Tibial nerve (tissue), 4 donors: ENCODE data around the gene NINL. TPM values are rescaled to one million over a fixed set of nuclear protein-coding genes. Genes with fewer than 3 reads are reported as not detected.
"Not testable (repeated sequence)": the region's sequence is repeated elsewhere in the genome, so short reads cannot be mapped to it uniquely, and the experiment has no call there.

ENCODE experiments used
- DNase-seq, 2 donors: peaks; one replicate each; pipeline ENCODE4 v3.0.0-alpha.2; 2019; ENCODE audit warnings: low spot score in 2 of 2
- H3K27ac ChIP-seq, 4 donors: fragments of 200-600 bp; sonication (generic) in 3 of 4; one replicate each; pipeline ENCODE4 v1.5.1; 2017 to 2019; ENCODE audit warnings: mild to moderate bottlenecking in 1 of 4
- H3K27me3 ChIP-seq, 2 donors: fragments of 200-600 bp; sonication (generic) in 1 of 2; one replicate each; pipeline versions ENCODE4 v1.5.1 to v1.6.0; 2017 to 2019
- H3K36me3 ChIP-seq, 3 donors: fragments of 200-600 bp; sonication (generic); one replicate each; pipeline ENCODE4 v1.5.1; 2018 to 2019
- H3K4me1 ChIP-seq, 4 donors: fragments of 200-600 bp; sonication (generic) in 3 of 4; one replicate each; pipeline ENCODE4 v1.5.1; 2017 to 2019
- H3K4me3 ChIP-seq, 4 donors: fragments of 200-600 bp; sonication (generic) in 3 of 4; one replicate each; pipeline ENCODE4 v1.5.1; 2017 to 2019; ENCODE audit warnings: mild to moderate bottlenecking in 1 of 4, moderate library complexity in 1 of 4
- H3K9me3 ChIP-seq, 4 donors: fragments of 200-600 bp; sonication (generic) in 3 of 4; one replicate each; pipeline ENCODE4 v1.5.1; 2017 to 2019
- EP300 ChIP-seq, 2 donors: sonication (generic); formaldehyde crosslinking; IDR thresholded peaks; one replicate each; pipeline ENCODE4 v1.6.1; 2017; ENCODE audit warnings: antibody characterized with exemption in 2 of 2, mild to moderate bottlenecking in 1 of 2
- POLR2A ChIP-seq, 2 donors: fragments of 450-650 bp; IDR thresholded peaks; one replicate each; pipeline ENCODE4 v1.6.1; 2017; ENCODE audit warnings: antibody characterized with exemption in 2 of 2, mild to moderate bottlenecking in 2 of 2, moderate library complexity in 2 of 2
- WGBS, 2 donors: methylation state at CpG; one replicate each; pipeline ENCODE4 v1.1.5; 2018; 5-methylcytosine and 5-hydroxymethylcytosine counted together
- total RNA-seq, 4 donors: library from RNA; depleted of rRNA; stranded (reverse); fragments of >200 nt; gene quantifications; one replicate each; pipeline ENCODE4 v1.1.0, GENCODE V29; 2016
- TF ChIP-seq, protein P1 (sequence below), 5 experiments: fragments of 200-600 bp in 3 of 5; fragments of 450-650 bp in 2 of 5; sonication (generic) in 3 of 5; IDR thresholded peaks; one replicate each; pipeline ENCODE4 v1.5.1; 2016 to 2019; ENCODE audit warnings: antibody characterized with exemption in 5 of 5, mild to moderate bottlenecking in 3 of 5, moderate library complexity in 2 of 5

Gene NINL
- total RNA-seq, 4 donors from 2014 or later = 8.0 to 14.1 (median 10.5) TPM

DNA sequence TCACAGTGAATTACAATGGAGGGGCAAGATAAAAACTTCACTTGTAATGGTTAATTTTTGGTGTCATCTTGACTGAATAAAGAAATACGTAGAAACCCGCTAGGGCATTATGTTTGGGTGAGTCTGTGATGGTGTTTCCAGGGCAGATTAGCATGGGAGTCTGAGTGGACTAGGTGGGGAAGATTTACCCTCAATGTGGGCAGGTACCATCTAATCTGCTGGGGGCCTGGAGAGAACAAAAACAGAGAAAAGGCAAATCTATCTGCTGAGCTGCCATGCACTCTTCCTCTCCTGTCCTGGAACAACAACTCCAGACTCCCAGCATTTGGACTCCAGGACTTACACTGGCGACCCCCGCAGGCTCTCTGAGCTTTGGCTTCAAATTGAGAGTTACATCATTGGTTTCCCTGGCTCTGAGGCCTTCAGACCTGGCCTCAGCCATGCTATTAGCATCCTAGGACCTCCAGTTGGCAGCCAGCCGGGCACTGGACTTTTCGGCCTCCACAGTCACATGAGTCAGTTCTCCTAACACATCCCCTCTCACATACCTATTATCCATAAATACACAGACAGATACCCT, 19.7 kb downstream of the NINL start:
- Histone ChIP-seq H3K9me3 (no peaks in the 10 kb centered on the region), H3K27ac (no peak overlapping the region), H3K4me1 (no peaks in the 10 kb centered on the region), H3K4me3 (no peak overlapping the region), H3K36me3 (no peaks in the 10 kb centered on the region), H3K27me3 (no peaks in the 10 kb centered on the region)
- DNase-seq = no peak
- WGBS, 2 donors = 75 to 79% methylated on average over 6 of the region's 6 CpGs
- TF ChIP-seq EP300 (IDR thresholded peaks at IDR 0.05) (no peak), POLR2A (IDR thresholded peaks at IDR 0.05) (no peak)
- TF ChIP-seq, protein P1, sequence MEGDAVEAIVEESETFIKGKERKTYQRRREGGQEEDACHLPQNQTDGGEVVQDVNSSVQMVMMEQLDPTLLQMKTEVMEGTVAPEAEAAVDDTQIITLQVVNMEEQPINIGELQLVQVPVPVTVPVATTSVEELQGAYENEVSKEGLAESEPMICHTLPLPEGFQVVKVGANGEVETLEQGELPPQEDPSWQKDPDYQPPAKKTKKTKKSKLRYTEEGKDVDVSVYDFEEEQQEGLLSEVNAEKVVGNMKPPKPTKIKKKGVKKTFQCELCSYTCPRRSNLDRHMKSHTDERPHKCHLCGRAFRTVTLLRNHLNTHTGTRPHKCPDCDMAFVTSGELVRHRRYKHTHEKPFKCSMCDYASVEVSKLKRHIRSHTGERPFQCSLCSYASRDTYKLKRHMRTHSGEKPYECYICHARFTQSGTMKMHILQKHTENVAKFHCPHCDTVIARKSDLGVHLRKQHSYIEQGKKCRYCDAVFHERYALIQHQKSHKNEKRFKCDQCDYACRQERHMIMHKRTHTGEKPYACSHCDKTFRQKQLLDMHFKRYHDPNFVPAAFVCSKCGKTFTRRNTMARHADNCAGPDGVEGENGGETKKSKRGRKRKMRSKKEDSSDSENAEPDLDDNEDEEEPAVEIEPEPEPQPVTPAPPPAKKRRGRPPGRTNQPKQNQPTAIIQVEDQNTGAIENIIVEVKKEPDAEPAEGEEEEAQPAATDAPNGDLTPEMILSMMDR (IDR thresholded peaks at IDR 0.05) = no peak

DNA sequence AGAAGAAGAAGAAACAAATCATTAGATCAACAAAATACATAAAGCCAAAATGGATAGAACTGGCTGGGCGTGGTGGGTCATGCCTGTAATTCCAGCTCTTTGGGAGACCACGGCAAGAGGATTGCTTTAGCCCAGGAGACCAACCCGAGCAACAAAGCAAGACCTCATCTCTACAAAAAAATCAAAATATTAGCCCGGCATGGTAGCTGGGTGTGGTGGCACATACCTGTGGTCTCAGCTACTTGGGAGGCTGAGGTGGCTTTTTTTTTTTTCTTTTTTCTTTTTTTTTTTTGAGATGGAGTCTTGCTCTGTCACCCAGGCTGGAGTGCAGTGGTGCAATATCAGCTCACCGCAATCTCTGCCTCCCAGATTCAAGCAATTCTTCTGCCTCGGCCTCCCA, 21.5 kb downstream of the NINL start:
- no peaks in the 10 kb centered on the region for H3K27me3 ChIP-seq
- 97% methylated on average over 6 of the region's 6 CpGs for WGBS, 2 donors

DNA sequence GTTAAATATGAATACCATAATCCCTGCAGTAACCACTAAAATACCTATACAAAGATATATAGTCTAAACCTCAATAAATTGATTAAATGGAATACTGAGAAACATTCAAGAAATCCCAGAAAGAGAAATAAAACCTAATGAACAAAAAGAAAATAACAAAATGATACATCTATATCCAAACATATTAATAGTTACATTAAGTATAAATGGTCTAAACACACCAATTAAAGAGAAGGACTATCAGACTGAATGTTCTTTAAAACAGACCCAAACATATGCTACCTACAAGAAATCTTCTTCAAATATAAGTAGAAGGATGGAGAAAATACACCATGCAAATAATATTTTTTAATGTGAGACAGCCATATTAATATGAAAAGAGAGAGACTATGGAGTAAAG, 22.0 kb downstream of the NINL start:
- no peak for DNase-seq
- Histone ChIP-seq H3K27ac (no peak overlapping the region), H3K27me3 (no peaks in the 10 kb centered on the region), H3K4me3 (no peak overlapping the region), H3K36me3 (peaks cover 0 to 10% (median 0%) of the 10 kb centered on the region in 3 donors), H3K4me1 (no peaks in the 10 kb centered on the region), H3K9me3 (no peaks in the 10 kb centered on the region)
- TF ChIP-seq, protein P1 (IDR thresholded peaks at IDR 0.05) = no peak
- TF ChIP-seq EP300 (IDR thresholded peaks at IDR 0.05) (no peak), POLR2A (IDR thresholded peaks at IDR 0.05) (no peak)

More for the DNA sequence above, 21.5 kb downstream of the NINL start:
- no peak overlapping the region for H3K27ac ChIP-seq
- no peak for DNase-seq
- no peak for TF ChIP-seq EP300 (IDR thresholded peaks at IDR 0.05)
- TF ChIP-seq, protein P1 (IDR thresholded peaks at IDR 0.05) = no peak
- no peak for TF ChIP-seq POLR2A (IDR thresholded peaks at IDR 0.05)
- no peak overlapping the region for H3K4me3 ChIP-seq
- H3K4me1 ChIP-seq = no peaks in the 10 kb centered on the region
- peaks cover 0 to 9% (median 0%) of the 10 kb centered on the region in 3 donors for H3K36me3 ChIP-seq
- H3K9me3 ChIP-seq = no peaks in the 10 kb centered on the region

DNA sequence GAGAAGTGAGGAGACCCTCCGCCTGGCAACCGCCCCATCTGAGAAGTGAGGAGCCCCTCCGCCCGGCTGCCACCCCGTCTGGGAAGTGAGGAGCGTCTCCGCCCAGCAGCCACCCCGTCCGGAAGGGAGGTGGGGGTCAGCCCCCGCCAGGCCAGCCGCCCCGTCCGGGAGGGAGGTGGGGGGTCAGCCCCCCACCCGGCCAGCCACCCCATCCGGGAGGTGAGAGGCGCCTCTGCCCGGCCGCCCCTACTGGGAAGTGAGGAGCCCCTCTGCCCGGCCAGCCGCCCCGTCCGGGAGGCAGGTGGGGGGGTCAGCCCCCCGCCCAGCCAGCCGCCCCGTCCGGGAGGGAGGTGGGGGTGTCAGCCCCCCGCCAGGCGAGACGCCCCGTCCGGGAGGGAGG, 23.6 kb downstream of the NINL start:
- not testable (repeated sequence) for H3K4me3 ChIP-seq, H3K4me1 ChIP-seq, H3K27ac ChIP-seq, DNase-seq, H3K36me3 ChIP-seq, H3K27me3 ChIP-seq, H3K9me3 ChIP-seq
- WGBS, 2 donors = no CpG with 5 or more reads among the region's 31 CpGs

DNA sequence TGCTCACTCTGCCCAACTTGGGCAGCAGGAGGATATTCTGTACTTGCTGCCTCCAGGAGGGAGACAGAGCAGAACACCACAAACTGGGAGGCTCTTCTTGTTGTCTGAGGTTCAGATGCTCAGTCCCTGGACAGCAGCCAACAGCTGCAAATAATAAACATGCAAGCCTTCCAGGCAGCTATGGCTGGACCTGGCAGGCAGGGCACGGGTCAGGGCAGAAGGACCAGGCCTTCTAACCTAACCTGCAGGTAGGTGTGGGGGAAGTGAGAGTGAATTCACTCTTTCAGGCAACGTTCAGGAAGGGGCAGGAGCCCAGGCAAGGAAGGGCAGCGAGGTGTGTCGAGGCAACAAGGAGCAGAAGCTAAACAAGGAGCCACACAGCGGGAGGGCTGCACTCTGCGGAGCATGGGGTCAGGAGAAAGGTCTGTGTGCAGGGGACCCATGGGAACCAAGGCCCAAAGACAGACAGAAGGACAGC, 31.5 kb downstream of the NINL start:
- TF ChIP-seq, protein P1 (IDR thresholded peaks at IDR 0.05) = no peak
- no peak for TF ChIP-seq EP300 (IDR thresholded peaks at IDR 0.05)
- no peak for TF ChIP-seq POLR2A (IDR thresholded peaks at IDR 0.05)
- H3K4me3 ChIP-seq = no peak overlapping the region
- H3K36me3 ChIP-seq = peaks cover 0 to under 1% (median 0%) of the 10 kb centered on the region in 3 donors
- no peak for DNase-seq
- WGBS, 2 donors = 58 to 67% methylated on average over 6 of the region's 6 CpGs
- H3K9me3 ChIP-seq = no peaks in the 10 kb centered on the region
- peaks cover 0 to 32% (median 2%) of the 10 kb centered on the region in 4 donors for H3K4me1 ChIP-seq
- H3K27ac ChIP-seq = no peak overlapping the region
- H3K27me3 ChIP-seq = no peaks in the 10 kb centered on the region
